Fibroblast of skin of right quadriceps (primary cell): Measurements from ENCODE around the gene DRC7.
"Not testable (repeated sequence)": the region's sequence is repeated elsewhere in the genome, so short reads cannot be mapped to it uniquely, and the experiment has no call there.

Experiments
- DNase-seq: peaks from one replicate; pipeline ENCODE4 v3.0.0-alpha.2; 2013

Gene DRC7

GRCh38 chr16:57738844-57739243 lies 44.2 kb downstream of the DRC7 start:
- DNase-seq, result no peak

GRCh38 chr16:57739756-57740422 lies 45.3 kb downstream of the DRC7 start:
- DNase-seq, result no peak

GRCh38 chr16:57740423-57741071 lies 45.9 kb downstream of the DRC7 start:
- DNase-seq, result no peak

GRCh38 chr16:57741660-57742191 lies 47.1 kb downstream of the DRC7 start:
- no peak for DNase-seq

- no peak for DNase-seq
These were observed 47.9 kb downstream of the DRC7 start for GRCh38 chr16:57742543-57742942.

GRCh38 chr16:57743458-57743857 lies 48.9 kb downstream of the DRC7 start:
- no peak for DNase-seq

GRCh38 chr16:57743886-57744641 lies 49.5 kb downstream of the DRC7 start:
- no peak for DNase-seq

GRCh38 chr16:57744642-57744903 lies 50.0 kb downstream of the DRC7 start:
- DNase-seq, result no peak

GRCh38 chr16:57745768-57746167 lies 51.2 kb downstream of the DRC7 start:
- no peak for DNase-seq

- DNase-seq, result not testable (repeated sequence)
These were observed 51.7 kb downstream of the DRC7 start for GRCh38 chr16:57746316-57746715.

GRCh38 chr16:57747091-57747490 lies 52.5 kb downstream of the DRC7 start:
- no peak for DNase-seq

GRCh38 chr16:57747496-57747895 lies 52.9 kb downstream of the DRC7 start:
- DNase-seq, result no peak

GRCh38 chr16:57747996-57748395 lies 53.4 kb downstream of the DRC7 start:
- no peak for DNase-seq

- no peak for DNase-seq
These were observed 54.0 kb downstream of the DRC7 start for GRCh38 chr16:57748596-57748995.

- DNase-seq, result no peak
These were observed 54.6 kb downstream of the DRC7 start for GRCh38 chr16:57749101-57749692.

- no peak for DNase-seq
These were observed 55.3 kb downstream of the DRC7 start for GRCh38 chr16:57749856-57750452.

GRCh38 chr16:57750796-57751538 lies 56.4 kb downstream of the DRC7 start:
- DNase-seq, result no peak

GRCh38 chr16:57751539-57752202 lies 57.1 kb downstream of the DRC7 start:
- DNase-seq, result no peak

- no peak for DNase-seq
These were observed 57.6 kb downstream of the DRC7 start for GRCh38 chr16:57752203-57752580.

GRCh38 chr16:57752581-57753447 lies 58.2 kb downstream of the DRC7 start:
- DNase-seq, result no peak
